SU-DHL-6 (cell line): Measurements from ENCODE around the gene PODNL1.

Source experiments
- H2AFZ ChIP-seq: fragments of 200-600 bp; sonication (generic); 2 replicates; pipeline ENCODE4 v1.6.1; 2014; ENCODE audit warnings: low read depth, mild to moderate bottlenecking, moderate library complexity, mixed read lengths, antibody characterized with exemption, low read length; ENCODE audit not compliant: severe bottlenecking
- H3F3A ChIP-seq: fragments of 200-600 bp; shearing (Covaris generic); 2 replicates; pipeline ENCODE4 v1.6.0; 2016; ENCODE audit warnings: antibody characterized with exemption, mild to moderate bottlenecking; ENCODE audit not compliant: insufficient read depth
- H3K27ac ChIP-seq: fragments of 200-600 bp; sonication (generic); 2 replicates; pipeline ENCODE4 v1.5.1; 2016; ENCODE audit warnings: low read depth, mild to moderate bottlenecking, low read length, moderate library complexity, mixed read lengths
- H3K27me3 ChIP-seq: fragments of 200-600 bp; sonication (generic), shearing (Covaris generic); 2 replicates; pipeline ENCODE4 v1.6.0; 2014; ENCODE audit warnings: mild to moderate bottlenecking, low read length
- H3K36me3 ChIP-seq: fragments of 200-600 bp; sonication (generic); 2 replicates; pipeline ENCODE4 v1.6.1; 2014; ENCODE audit warnings: mild to moderate bottlenecking, low read length, mixed read lengths
- H3K4me2 ChIP-seq: fragments of 300-600, 200-600 bp; shearing (Covaris generic), sonication (generic); 2 replicates; pipeline ENCODE4 v1.6.0; 2014; ENCODE audit warnings: low read length, low read depth, mild to moderate bottlenecking; ENCODE audit not compliant: poor library complexity, severe bottlenecking
- H3K4me3 ChIP-seq: fragments of 200-600 bp; sonication (generic); 2 replicates; pipeline ENCODE4 v1.5.1; 2014; ENCODE audit warnings: antibody characterized with exemption, low read length, mild to moderate bottlenecking, mixed read lengths; ENCODE audit not compliant: insufficient read depth, poor library complexity, severe bottlenecking
- H3K79me2 ChIP-seq: fragments of 200-600 bp; sonication (generic); 2 replicates; pipeline ENCODE4 v1.6.1; 2014; ENCODE audit warnings: mild to moderate bottlenecking, low read length, moderate library complexity; ENCODE audit not compliant: insufficient read depth
- H3K9ac ChIP-seq: fragments of 200-600 bp; sonication (generic); 2 replicates; pipeline ENCODE4 v1.7.0; 2014; ENCODE audit warnings: mild to moderate bottlenecking, low read length
- H3K9me2 ChIP-seq: fragments of 200-600 bp; sonication (generic); replicated peaks from 2 replicates; pipeline ENCODE4 v1.6.1; 2014; ENCODE audit warnings: low read length; ENCODE audit not compliant: insufficient read depth
- H3K9me3 ChIP-seq: fragments of 200-600 bp; sonication (generic); 2 replicates; pipeline ENCODE4 v1.6.1; 2014; ENCODE audit warnings: low read length, mixed read lengths; ENCODE audit not compliant: insufficient read depth
- H4K20me1 ChIP-seq: fragments of 200-600 bp; sonication (generic); 2 replicates; pipeline ENCODE4 v1.6.1; 2014; ENCODE audit warnings: low read depth, mild to moderate bottlenecking, antibody characterized with exemption, low read length, moderate library complexity, mixed read lengths
- EZH2phosphoT487 ChIP-seq: fragments of 200-600 bp; sonication (generic), shearing (Covaris generic); conservative IDR thresholded peaks from 2 replicates; pipeline ENCODE4 v1.6.1; 2018; ENCODE audit warnings: mild to moderate bottlenecking, antibody characterized with exemption, low read length, moderate library complexity, mixed read lengths
- TF ChIP-seq, protein P1 (sequence below): fragments of 200-600 bp; sonication (generic); IDR thresholded peaks from one replicate; pipeline ENCODE4 v1.5.1; 2017; ENCODE audit warnings: antibody characterized with exemption, mild to moderate bottlenecking, low read length, moderate library complexity; ENCODE audit not compliant: insufficient read depth, poor library complexity, severe bottlenecking

PODNL1 gene

DNA sequence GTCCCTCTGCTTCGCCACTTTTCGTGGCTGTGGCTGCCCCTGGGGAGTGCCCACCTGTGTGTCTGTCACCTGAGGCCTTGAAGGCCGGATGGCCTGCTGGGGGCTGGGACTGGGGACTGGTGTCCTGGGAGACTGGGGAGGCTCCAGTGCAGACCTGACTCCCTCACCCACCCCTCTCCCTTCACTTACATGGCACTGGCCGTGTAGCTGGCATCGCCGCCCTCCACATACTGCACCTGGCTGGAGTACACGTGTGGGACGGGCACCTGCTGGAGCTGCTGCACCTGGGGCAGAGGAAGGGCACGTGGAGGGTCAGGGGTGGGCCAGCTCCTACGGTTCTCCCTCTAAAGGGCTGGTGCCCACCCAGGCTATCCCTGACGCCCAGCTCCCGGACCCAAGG lies 39.6 kb upstream of the PODNL1 start:
- no peaks in the 10 kb centered on the region for H3K27me3 ChIP-seq
- no peak overlapping the region for H3K27ac ChIP-seq
- H3K9ac ChIP-seq: no peak overlapping the region
- H3K36me3 ChIP-seq: no peaks in the 10 kb centered on the region
- no peaks in the 10 kb centered on the region for H4K20me1 ChIP-seq
- no peaks in the 10 kb centered on the region for H3K9me2 ChIP-seq
- H3K4me3 ChIP-seq: no peak overlapping the region
- no peaks in the 10 kb centered on the region for H3F3A ChIP-seq
- no peaks in the 10 kb centered on the region for H3K9me3 ChIP-seq
- TF ChIP-seq, protein P1, sequence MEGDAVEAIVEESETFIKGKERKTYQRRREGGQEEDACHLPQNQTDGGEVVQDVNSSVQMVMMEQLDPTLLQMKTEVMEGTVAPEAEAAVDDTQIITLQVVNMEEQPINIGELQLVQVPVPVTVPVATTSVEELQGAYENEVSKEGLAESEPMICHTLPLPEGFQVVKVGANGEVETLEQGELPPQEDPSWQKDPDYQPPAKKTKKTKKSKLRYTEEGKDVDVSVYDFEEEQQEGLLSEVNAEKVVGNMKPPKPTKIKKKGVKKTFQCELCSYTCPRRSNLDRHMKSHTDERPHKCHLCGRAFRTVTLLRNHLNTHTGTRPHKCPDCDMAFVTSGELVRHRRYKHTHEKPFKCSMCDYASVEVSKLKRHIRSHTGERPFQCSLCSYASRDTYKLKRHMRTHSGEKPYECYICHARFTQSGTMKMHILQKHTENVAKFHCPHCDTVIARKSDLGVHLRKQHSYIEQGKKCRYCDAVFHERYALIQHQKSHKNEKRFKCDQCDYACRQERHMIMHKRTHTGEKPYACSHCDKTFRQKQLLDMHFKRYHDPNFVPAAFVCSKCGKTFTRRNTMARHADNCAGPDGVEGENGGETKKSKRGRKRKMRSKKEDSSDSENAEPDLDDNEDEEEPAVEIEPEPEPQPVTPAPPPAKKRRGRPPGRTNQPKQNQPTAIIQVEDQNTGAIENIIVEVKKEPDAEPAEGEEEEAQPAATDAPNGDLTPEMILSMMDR: no peak
- TF ChIP-seq EZH2phosphoT487: no peak
- H2AFZ ChIP-seq: no peak overlapping the region
- no peak overlapping the region for H3K4me2 ChIP-seq
- H3K79me2 ChIP-seq: no peaks in the 10 kb centered on the region

DNA sequence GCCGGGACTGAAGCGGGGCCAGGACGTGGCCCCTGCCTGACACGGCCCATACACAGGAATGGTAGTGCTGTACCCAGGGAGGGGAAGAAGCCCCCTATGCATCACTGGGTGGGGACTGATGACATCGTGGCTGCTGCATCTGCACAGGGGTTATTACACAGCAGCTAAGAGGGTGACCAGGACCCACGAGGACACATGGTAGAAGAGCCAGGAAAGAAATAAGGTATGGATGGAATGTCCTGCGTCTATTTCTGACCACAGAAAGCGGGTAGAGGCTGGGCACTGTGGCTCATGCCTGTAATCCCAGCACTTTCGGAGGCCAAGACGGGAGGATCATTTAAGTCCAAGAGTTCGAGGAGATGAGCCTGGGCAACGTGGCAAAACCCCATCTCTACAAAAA lies 38.2 kb upstream of the PODNL1 start:
- no peaks in the 10 kb centered on the region for H3F3A ChIP-seq
- no peak overlapping the region for H3K9ac ChIP-seq
- H3K27ac ChIP-seq: no peak overlapping the region
- no peaks in the 10 kb centered on the region for H3K36me3 ChIP-seq
- no peak overlapping the region for H3K4me2 ChIP-seq
- H3K4me3 ChIP-seq: no peak overlapping the region
- no peaks in the 10 kb centered on the region for H3K9me2 ChIP-seq
- no peaks in the 10 kb centered on the region for H3K79me2 ChIP-seq
- H3K27me3 ChIP-seq: no peaks in the 10 kb centered on the region
- TF ChIP-seq, protein P1: no peak
- no peak for TF ChIP-seq EZH2phosphoT487
- H3K9me3 ChIP-seq: no peaks in the 10 kb centered on the region
- H2AFZ ChIP-seq: no peak overlapping the region
- H4K20me1 ChIP-seq: no peaks in the 10 kb centered on the region

DNA sequence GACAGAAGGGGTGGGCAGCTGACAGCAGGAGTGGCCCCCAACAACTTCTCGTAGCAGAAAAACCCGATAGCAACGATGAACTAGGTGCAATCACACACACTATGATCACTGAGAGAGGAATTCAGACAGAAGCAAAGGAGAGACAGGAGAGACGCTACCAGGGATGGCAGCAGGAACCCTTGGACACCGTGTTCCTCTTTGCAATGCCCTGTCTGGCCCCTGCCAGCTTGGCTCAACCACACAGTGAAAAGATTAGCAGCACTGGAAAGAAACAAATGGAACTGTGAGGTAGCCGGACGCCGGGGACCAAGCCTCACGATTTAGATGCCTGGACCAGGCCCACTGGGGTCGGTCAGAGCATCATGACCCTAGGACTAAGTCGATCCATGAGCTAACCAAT lies 37.7 kb upstream of the PODNL1 start:
- H3K36me3 ChIP-seq: no peaks in the 10 kb centered on the region
- no peak overlapping the region for H3K9ac ChIP-seq
- no peaks in the 10 kb centered on the region for H3F3A ChIP-seq
- no peaks in the 10 kb centered on the region for H3K9me3 ChIP-seq
- H3K4me2 ChIP-seq: no peak overlapping the region
- H3K79me2 ChIP-seq: no peaks in the 10 kb centered on the region
- no peak overlapping the region for H3K27ac ChIP-seq
- H4K20me1 ChIP-seq: no peaks in the 10 kb centered on the region
- no peaks in the 10 kb centered on the region for H3K9me2 ChIP-seq
- no peak overlapping the region for H2AFZ ChIP-seq
- H3K27me3 ChIP-seq: no peaks in the 10 kb centered on the region
- H3K4me3 ChIP-seq: no peak overlapping the region
- TF ChIP-seq EZH2phosphoT487: no peak
- TF ChIP-seq, protein P1: no peak
